Stimulated activated CD8-positive, alpha-beta memory T cell treated with anti-CD3 and anti-CD28 coated beads, Interleukin-15, amount 100 ng/mL, for 4 hours (primary cell): Measurements from ENCODE around the gene RYR2.

ENCODE experiments used
- DNase-seq, 2 donors: peaks; one replicate each; pipeline ENCODE4 v3.0.0-alpha.2; 2020; ENCODE audit warnings: low read depth in 2 of 2

RYR2 gene

GRCh38 chr1:237444120-237444790, 402.3 kb downstream of the RYR2 start:
- no peak for DNase-seq

DNA sequence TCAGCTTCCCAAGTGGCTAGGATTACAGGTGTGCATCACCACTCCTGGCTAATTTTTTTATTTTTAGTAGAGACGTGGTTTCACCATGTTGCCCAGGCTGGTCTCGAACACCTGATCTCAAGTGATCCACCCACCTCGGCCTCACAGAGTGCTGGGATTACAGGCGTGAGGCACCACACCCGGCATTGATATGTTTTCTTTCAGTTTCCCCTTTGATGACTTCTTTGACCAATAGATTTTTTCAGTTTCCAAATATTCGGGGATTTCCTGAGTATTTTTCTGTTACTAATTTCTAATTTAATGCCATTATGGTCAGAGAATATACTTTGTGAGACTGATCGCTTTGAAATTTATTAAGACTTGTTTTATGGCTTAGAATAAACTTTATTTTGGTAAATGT, 406.1 kb downstream of the RYR2 start:
- DNase-seq = no peak

DNA sequence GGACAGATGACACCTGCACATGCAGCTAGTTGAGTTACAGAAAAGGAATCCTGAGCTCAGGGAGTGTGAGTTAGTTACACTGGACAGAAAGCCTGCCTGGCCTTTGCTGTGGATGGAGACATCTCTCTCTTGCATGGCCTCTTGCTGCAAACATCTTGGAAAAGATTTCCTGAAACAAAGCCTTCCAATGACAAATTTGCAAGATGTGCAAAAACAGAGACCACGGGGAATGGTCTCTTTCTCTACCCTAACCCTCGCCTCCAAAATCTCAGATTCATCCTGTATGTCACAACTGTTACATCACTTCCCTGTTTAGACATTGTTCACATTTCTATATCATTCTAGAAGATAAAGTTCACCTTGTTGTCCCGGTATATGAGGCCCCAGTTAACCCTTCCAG, 415.6 kb downstream of the RYR2 start:
- no peak for DNase-seq

- no peak for DNase-seq
Measured at GRCh38 chr1:237467320-237467719, 425.3 kb downstream of the RYR2 start.

DNA sequence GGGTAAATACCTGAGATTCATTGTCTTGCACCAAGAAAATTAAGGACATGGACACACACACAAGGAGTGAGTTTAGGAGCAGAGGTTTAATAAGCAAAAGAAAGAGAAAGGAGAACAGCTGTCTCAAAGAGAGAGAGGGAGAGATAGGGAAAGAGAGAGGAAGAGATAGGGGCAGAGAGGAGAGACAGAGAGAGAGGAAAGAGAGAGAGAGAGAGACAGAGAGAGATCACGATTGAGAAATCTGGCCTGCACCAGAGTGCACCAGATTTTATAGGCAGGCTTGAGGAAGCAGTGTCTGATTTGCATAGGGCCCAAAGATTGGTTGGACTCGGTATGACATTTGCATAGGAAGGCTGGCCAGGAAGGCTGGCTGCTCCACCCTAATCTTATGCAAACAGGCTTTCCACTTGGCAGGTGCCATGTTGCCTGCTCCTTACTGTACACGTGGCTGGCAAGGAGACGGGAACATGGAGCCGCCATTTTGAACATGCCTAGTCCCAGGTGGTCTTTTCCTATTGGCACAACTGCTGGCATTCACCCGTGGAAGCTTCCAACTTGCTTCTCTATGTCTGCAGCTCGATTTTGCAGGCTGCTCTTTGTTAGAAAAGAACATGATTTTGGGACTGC, 428.8 kb downstream of the RYR2 start:
- no peak for DNase-seq

- DNase-seq = no peak
Measured at GRCh38 chr1:237471377-237471776, 429.4 kb downstream of the RYR2 start.

DNA sequence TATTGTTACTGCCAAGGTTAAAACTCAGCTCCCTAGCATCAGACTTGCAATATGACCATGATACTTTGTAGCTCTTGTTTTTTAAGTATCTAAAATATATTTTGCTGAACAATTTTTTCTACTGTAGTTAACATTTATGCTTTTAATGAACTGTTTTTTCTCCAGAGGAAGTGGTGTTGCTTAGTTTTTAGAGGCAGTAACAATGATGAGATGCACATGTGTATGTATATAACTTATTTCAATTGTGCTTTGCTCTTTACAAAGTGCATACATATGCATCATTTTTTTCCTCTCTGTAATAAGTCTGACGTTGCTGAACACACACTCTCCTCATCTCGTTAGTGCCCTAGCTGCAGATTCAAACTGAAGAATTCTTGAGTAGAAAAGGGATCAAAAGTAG, 430.0 kb downstream of the RYR2 start:
- DNase-seq = no peak

DNA sequence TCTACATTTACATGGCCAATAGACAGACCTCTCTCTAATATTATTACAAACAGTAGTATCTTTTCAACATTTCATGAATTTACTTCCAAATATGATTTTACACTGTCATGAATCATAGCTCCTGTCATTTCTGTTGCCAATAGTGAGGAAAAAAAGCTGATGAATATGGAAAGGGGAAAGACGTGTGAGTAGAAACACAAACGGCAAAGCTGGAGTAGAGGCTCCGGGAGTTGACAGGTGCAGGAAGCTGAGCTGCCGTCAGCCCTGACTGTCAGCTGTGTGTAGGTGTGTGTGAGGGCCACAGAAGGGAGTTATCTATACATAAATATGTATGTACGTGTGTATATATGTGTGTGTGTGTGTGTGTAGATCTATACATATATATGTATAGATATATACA, 431.9 kb downstream of the RYR2 start:
- no peak for DNase-seq

GRCh38 chr1:237478082-237478481, 436.1 kb downstream of the RYR2 start:
- no peak for DNase-seq

GRCh38 chr1:237478842-237479241, 436.9 kb downstream of the RYR2 start:
- DNase-seq = no peak

GRCh38 chr1:237482777-237483176, 440.8 kb downstream of the RYR2 start:
- DNase-seq = no peak

DNA sequence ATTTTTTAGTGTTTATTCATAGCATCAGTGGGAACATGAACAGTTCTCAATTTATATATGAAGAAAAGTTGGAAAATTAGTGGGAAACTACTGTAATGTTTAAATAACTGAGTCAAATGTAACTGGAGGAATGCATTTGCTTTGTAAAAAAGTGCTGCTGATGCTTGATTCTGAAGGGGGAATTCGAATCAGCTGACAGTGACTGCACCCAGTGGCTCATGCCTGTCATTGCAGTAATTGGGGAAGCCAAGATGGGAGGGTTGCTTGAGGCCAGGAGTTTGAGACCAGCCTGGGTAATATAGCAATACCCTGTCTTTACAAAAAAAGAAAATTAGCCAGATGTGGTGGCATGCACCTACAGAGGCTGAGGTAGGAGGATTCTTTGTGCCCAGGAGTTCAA, 450.4 kb downstream of the RYR2 start:
- DNase-seq = no peak

DNA sequence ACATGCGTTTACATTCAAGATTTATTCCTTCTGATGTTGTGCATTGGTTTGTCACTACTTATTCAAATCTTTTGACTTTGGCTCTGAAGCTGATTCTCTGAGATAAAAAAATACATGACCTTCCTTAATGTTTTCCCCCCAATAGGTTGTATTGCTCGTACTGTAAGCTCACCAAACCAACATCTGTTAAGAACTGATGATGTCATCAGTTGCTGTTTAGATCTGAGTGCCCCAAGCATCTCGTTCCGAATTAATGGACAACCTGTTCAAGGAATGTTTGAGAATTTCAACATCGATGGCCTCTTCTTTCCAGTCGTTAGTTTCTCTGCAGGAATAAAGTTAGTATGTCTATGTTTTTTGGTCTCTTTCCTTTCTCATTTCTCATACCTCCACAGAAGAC, 458.6 kb downstream of the RYR2 start:
- DNase-seq = no peak

- no peak for DNase-seq
Measured at GRCh38 chr1:237503292-237503691, 461.3 kb downstream of the RYR2 start.

DNA sequence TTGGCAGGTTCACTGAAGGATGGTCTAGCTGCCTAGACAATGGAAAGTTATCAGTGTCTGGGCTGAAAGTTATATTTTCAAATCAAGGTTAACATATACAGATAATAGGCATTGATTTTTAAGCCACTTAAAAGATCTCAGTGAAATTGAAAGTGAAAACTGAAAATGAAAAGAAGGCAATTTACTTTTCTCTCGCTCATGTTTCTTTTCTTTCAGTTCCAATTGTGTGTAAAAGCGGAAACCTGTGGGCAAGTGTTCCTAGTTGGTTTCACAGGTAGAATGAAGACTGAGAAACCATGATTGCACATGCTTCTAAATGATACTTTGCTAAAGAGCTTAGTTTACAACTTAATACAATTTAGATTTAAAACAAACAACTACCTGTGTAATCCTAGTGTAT, 465.0 kb downstream of the RYR2 start:
- no peak for DNase-seq

- DNase-seq = no peak
Measured at GRCh38 chr1:237509748-237510147, 467.8 kb downstream of the RYR2 start.

GRCh38 chr1:237525102-237525501, 483.1 kb downstream of the RYR2 start:
- DNase-seq = no peak

DNA sequence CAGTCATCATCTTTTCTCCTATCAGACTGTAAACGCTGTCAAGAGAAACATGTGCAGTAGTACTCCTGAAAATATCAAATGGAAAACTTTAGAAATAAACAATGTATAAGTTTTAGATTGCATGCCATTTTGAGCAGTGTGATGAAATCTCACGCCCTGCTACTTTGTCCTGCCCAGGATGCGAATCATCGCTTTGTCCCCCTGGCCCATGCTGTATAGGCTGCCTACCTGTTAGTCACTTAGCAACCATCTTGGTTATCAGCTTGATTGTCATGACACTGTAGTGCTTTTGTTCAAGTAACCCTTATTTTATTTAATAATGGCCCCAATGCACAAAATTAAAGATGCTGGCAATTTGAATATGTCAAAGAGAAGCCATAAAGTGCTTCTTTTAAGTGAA, 485.8 kb downstream of the RYR2 start:
- DNase-seq = no peak

DNA sequence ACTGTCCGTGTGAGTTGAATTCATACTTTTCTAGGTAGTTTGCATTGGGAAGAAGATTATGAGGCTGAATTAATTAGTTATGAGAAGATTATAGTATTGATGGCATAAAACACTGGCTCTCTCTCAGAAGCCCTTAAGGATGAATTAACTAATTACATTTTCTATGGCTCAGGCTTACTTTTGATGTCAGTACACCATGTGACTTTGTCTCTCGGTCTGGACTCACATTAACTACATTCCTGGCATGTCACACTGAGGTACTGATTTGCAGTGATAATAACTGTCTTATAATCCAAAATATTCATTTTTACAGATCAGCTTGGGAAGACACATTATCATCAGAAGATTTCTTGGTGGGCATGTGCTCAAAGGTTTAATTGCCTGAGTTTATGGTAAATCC, 486.6 kb downstream of the RYR2 start:
- no peak for DNase-seq

- no peak for DNase-seq
Measured at GRCh38 chr1:237539055-237539454, 497.1 kb downstream of the RYR2 start.

DNA sequence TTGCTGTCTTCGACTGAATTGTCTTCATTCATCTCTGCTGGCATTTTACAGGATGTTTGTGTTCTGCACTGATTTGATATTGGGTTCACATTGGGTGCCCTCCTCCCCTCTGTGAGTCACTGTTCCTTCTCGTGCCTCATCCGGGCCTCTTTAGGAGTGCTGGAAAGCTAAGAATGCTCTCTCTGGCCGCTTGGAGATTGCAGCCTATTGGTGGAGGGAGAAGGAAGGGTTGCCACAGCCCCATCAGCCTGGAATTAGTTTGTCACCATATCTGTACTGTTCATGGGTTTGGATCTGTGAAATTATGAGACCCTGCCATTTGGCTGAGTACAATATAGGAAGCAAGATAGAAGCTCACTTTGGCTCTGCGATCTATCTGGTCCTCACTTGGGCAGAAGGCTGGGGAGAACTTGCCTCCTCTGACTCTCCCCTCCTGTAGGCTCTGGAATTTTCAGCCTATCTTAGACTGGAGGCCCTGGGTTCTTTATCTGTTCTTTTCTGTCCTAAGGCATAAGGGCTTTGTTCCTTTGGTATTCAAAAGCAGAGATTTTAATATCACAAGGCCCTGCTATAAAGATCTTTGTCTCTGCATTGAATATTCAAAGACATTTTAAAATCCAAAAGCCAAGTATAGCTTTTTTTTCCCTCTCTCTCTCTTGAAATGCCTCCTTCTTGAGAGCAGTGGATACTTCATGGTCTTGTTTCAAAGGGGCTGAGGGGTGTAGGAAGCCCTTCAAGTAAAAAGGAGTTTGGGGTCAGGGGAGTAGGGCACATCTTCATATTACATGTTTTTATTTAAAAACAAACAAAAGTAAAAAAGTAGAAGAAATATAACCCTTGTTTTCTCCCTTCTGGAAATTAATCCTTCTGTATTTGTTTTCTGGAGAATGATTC, 500.8 kb downstream of the RYR2 start:
- DNase-seq = no peak

DNA sequence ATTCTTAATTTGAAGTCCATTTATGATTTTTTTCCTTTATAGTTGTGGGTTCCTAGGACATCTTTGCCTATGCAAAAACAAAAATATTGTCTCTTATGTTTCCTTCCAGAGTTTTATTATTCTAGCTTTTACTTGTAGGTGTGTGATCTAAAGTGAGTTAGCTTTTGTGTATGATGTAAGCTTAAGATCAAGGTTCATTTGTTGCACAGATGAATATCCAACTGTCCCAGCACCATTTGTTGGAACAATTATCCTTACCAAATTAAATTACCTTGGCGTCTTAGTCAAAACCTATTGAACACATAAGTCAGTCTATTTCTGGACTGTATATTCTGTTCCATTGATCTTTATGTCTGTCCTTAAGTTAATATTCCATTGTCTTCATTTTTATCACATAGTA, 511.1 kb downstream of the RYR2 start:
- DNase-seq = no peak

DNA sequence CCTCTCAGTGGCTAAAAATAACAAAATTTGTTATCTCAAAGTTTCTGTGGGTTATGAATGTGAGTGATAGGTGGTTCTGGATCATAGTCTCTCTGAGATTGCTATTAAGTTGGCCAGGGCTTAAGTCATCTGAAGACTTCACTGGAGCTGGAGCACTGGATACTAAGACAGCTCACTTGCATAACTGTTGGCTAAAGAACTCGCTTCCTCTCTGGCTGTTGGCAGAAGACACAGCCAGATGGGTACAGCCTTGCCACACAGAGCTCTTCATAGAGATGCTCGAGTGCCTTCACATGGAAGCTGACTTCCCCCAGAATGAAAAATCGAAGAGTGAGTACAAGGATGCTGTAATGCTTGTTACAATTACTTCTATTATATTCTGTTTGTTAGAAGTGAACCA, 514.9 kb downstream of the RYR2 start:
- DNase-seq = no peak
